Renal pelvis (tissue), 4 donors: ENCODE results near the gene SIN3B. TPM values are rescaled to one million over a fixed set of nuclear protein-coding genes. Genes with fewer than 3 reads are reported as not detected.

Experiments used
- DNase-seq: peaks from one replicate; pipeline ENCODE4 v3.0.0-alpha.2; 2013
- polyA plus RNA-seq, 3 donors: library from polyadenylated mRNA; unstranded; fragments of 120-200 nt; gene quantifications; one replicate each; pipeline ENCODE4 v1.2.1, GENCODE V29; 2013; ENCODE audit not compliant: insufficient read length in 3 of 3

Gene SIN3B
- polyA plus RNA-seq, 3 donors, result 57.1 to 95.5 (median 92.6) TPM

DNA sequence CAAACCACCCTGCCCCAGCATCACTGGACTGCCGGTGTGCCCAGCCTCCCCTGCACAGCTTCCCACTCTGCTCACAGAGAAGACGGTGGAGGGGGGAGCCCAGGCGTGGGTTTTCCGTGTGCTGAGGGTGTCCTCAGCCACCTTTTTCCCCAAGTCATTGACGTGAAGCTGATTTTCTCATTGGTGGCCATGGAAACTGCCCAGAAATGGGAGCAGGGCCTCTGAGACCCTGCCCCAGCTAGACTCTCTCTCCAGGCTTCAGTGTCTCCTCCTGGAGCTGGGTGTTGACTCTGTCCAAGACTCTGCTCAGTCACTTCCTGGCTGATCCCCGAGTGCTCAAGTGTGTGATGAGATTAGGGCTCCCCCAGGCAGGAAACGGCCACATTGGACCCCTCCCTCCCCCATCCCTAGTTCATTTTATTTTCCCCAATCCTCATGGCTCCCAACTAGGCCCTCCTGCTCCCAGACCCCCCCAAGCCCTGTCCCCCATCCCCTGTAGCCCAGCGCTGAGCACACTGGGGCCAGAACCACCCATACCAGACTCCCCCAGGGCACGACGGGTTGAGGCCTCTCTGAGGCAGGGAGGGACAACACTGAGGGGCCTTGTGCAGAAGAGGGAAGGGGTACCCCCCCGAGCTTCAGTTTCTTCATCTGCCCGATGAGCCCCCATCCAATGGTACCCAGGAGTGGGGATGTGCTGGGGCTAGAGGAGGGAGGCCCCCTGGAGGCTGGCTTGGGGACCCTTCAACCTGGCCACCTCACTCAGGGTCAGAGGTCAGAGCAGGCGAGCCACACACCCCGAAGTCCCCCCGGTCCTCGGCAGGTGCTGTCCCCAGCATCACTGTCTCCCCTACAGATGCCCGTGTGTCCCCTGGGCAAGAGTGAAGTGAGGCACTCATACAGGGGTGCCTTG, 58.4 kb downstream of the SIN3B start:
- DNase-seq, result no peak

DNA sequence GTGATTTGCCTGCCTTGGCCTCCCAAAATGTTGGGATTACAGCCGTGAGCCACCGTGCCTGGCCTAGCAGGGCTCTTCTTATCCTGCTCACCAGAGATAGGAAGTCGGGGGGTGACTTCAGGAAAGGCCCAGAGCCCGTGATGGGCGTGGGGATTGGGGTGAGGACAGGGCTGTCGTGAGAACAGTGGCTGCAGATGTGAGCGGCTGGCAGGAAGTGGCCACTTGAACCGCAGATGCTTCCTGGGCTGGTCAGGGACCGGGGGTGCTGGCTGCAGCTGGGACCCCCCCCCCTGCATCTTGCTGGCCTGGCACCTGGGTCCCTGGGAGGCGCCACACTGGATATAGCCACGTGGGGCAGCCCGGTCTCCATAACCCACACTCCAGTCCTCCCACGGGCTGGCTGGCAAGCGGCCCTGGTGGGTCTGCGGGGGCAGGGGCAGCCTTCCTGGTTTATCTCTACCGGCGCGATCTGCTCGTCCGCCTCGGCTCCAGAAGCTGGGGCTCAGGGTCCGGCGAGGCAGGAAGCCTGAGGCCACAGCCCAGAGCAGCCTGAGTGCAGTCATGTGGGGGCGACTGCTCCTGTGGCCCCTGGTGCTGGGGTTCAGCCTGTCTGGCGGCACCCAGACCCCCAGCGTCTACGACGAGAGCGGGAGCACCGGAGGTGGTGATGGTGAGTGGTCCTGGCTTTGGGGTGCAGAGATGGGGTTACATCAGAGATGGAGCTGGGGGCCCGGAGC, 59.6 kb downstream of the SIN3B start, which contains the start of gene F2RL3:
TSS of gene F2RL3 (plus strand) at position 371 of the 737 bp plus-strand sequence. CDS start at position 562, 191 bp downstream.
- DNase-seq, result no peak

DNA sequence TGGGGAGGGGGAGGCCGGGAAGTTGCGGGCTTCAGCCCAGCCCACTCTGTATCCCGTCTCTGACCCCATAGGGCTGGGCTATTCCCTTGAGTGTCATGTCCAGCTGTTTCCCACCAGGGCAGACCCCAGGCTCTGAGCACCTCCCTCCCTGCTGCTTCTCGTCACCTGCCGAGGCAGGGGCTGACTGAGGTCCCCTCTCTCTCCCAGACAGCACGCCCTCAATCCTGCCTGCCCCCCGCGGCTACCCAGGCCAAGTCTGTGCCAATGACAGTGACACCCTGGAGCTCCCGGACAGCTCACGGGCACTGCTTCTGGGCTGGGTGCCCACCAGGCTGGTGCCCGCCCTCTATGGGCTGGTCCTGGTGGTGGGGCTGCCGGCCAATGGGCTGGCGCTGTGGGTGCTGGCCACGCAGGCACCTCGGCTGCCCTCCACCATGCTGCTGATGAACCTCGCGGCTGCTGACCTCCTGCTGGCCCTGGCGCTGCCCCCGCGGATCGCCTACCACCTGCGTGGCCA, 60.2 kb downstream of the SIN3B start:
- DNase-seq, result no peak

- no peak for DNase-seq
Observed at GRCh38 chr19:16889883-16890460, 60.8 kb downstream of the SIN3B start.

DNA sequence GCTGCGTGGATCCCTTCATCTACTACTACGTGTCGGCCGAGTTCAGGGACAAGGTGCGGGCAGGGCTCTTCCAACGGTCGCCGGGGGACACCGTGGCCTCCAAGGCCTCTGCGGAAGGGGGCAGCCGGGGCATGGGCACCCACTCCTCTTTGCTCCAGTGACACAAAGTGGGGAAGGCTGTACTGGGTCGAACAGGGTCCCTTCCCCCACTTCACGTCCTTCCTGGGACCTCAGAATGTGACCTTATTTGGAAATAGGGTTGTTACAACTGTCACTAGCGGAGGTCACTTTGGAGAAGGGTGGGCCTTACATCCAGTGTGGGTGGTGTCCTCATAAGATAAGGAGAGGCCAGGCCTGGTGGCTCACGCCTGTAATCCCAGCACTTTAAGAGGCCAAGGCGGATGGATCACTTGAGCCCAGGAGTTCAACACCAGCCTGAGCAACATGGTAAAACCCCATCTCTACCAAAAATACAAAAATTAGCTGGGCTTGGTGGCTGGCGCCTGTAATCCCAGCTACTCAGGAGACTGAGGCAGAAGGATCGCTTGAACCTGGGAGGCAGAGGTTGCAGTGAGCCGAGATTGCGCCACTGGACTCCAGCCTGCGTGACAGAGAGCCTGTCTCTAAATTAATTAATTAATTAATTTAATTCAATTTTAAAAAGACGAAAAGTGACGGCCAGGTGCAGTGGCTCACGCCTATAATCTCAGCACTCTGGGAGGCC, 61.4 kb downstream of the SIN3B start:
- no peak for DNase-seq

GRCh38 chr19:16891696-16892382, 62.6 kb downstream of the SIN3B start:
- DNase-seq, result no peak

DNA sequence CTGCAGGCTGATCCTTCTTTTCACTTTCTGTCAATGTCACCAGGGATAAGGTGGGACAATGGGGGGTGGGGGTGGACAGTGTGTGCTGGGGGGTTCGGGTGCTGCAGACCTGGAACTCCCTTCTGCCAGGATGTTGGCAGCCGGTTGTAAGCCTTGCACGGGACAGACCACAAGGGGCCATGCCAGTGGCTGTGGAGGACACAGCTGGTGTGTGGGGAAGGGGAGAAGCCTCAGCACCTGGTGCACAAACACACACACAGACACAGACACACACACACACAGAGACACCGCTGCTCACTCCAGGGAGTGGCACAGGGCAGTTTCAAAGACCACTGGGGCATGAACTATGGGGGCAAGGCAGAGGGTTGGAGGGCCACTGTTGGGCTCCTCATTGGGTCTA, 63.2 kb downstream of the SIN3B start:
- no peak for DNase-seq

- no peak for DNase-seq
Observed at GRCh38 chr19:16892868-16893685, 63.9 kb downstream of the SIN3B start.

DNA sequence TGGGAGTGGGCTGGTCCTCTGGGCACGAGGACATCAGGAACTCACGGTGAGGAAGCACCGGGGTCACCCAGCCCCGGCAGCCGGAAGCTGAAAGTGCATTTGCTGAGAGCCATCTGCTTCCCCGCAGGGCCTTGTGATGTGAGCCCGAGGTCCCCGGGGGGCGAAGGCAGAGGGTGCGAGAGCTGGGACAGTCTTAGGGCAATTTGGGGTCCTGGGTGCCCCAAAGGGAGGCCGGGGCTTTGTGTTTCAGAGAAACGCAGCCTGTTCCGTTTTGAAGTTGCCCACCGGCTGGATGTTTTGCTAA, 64.4 kb downstream of the SIN3B start:
- DNase-seq, result no peak

DNA sequence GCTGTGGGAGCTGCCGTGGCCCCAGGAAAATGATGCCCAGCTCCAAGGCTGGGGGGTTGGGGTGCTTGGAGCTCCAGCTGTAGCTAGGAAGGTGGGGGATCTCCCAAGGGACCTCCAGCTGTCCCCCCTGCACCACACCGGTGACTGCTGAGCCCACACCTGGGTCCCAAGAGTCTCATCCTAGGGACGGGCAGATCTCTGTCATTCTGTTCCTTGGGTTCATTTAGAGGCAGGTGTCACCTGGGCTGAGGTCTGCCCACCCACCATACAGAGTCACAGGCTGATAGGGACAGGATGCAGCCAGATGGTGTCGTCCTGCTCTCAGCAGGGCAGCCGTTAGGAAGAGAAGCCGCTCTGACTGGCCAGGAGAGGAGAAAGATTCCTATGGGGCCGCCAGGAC, 64.9 kb downstream of the SIN3B start:
- DNase-seq, result no peak

GRCh38 chr19:16895467-16896145, 66.4 kb downstream of the SIN3B start:
- DNase-seq, result no peak

GRCh38 chr19:16896146-16897028, 67.2 kb downstream of the SIN3B start:
- no peak for DNase-seq

DNA sequence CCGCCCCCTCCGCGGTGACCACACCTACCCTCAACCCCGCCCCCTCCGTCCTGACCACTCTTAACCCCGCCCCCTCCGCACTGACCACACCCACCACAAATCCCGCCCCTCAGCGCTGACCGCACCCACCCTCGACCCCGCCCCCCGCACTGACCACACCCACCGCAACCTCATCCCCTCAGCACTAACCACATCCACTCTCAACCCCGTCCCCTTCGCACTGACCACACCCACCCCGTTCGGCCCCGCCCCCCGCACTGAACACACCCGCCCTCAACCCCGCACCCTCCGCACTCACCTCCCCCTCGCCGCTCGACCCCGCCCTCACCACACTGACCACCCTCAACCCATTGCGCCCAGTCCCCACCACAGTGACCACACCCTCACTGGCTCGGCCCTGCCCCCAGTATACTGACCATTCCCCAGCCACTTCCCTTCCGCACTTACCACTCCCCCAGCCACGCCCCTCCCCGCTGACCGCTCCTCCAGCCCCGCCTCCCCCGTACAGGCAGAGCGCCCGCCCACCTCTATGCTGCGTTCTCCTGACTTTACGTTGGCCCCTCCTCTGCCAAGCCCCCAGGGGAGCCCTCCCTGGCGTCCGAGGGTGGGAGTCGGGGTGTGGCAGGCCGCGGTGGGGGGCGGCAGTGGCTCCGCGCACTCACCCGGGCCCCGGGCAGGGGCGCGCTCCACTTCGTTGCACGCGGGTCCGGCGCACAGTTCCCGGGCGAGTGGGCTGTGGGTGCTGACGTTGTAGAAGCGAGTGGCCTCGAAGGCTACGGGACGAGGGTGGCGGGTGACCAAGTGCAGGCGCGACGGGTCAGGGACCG, 68.0 kb downstream of the SIN3B start:
- peak; percentile 92 for DNase-seq

GRCh38 chr19:16897856-16898161, 68.6 kb downstream of the SIN3B start:
- no peak for DNase-seq

DNA sequence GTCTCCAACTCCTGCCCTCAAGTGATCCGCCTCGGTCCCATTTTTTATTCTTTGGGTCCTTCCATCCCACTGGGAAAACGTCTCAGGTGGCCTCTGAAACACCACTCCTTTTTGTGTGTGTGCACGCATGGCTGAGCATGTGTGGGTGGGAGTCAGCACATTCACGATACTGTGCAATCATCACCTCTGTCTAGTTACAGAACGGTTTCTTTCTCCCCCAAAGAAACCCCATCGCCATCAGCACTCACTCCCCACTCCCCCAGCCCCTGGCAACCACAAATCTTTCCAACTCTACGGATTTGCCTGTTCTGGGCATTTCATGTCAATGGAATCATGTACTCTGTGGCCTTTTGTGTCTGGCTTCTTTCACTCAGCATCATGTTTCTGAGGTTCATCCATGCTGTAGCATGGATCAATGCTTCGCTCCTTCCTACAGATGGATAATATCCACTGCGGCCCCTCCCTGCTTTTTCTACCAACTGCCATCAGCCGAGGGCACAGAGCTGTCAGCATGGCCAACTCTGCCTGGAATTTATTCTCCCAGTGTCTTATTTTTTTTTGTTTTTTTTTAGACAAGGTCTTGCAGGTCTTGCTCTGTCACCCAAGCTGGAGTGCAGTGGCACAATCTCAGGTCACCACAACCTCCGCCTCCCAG, 69.3 kb downstream of the SIN3B start:
- peak; percentile 75 for DNase-seq

- no peak for DNase-seq
Observed at GRCh38 chr19:16899566-16900075, 70.4 kb downstream of the SIN3B start.
